ENCODE data around the gene PHC2.

PHC2 gene

GRCh38 chr1:33446590-33446989, 15.7 kb upstream of the PHC2 start:
- no peak for DNase-seq (ENCODE audit: low read depth, low spot score)

- no peak for DNase-seq (ENCODE audit: low read depth, low spot score)
Observed at GRCh38 chr1:33445108-33445507, 14.2 kb upstream of the PHC2 start.

DNA sequence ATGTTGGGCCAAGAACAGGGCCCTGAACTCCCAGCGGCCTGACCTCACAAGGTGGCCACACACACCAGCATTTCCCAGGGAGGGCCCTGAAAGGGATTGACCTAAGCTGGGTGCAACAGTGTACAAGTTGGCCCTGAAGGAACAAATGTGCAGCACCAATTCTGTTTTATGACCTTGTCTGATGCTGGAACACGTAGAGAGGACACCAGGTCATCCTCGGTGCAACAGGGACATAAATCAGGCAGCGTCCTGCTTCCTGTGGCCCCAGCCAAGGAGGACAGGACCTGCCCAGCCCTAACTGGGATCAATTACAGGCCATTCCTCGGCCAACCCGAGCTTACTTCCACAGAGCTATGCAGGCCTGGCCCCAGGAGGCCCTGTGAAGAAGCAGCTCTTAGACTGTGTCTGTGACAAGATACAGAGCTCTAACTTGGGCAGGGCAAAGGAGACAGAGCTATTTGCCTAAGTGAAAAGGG, 12.8 kb upstream of the PHC2 start:
- no peak for DNase-seq (ENCODE audit: low read depth, low spot score)

DNA sequence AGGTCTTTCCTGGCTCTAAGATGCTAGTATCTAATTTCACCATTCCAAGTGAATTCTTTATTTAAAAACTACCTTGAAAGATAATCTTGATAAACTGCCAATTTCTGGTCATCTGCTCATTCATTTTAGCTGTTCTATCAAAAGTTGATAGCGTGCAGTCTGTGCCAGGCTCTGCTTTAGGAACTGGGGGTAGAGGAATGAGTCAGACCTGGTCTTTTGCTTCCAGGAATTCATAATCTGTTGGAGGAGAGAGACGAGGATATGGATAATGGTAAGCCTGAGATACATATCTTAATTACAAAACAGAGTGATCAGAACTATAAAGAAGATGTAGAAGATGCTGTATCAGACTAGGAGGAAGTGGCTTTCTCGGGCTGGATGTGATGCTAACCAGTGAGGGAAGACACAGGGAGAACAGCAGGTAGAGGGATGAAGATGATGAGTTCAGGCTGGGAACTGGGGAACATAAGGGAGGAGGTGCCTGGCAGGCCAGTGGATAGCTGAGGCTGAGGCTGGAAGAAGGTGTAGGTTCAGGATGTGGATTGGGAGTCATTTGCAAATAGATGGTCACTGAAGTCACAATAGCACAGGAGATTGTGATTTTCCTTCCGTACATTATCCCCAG, 12.3 kb upstream of the PHC2 start:
- no peak for DNase-seq (ENCODE audit: low read depth, low spot score)

DNA sequence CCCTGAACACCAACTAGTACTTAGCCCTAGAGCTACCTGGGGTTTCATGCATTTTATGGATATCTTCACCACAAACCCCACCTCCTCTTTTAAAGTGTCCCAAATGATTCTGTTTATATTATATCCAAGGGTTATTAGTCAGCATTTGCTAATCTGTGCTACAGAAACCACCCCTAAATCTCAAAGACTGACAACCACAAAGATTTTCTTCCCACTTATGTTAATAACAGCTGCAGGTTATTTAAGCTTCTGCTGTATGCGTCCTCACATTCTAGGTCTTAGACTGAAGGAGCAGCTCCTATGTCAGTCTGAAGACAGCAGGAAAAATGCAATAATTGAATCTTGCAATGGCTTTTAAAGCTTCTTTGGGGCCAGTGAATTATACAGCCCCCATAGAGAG, 11.2 kb upstream of the PHC2 start:
- DNase-seq (ENCODE audit: low read depth, low spot score): no peak

GRCh38 chr1:33441088-33441745, 10.3 kb upstream of the PHC2 start:
- no peak for DNase-seq (ENCODE audit: low read depth, low spot score)

- no peak for DNase-seq (ENCODE audit: low read depth, low spot score)
Observed at GRCh38 chr1:33439662-33440061, 8.8 kb upstream of the PHC2 start.

DNA sequence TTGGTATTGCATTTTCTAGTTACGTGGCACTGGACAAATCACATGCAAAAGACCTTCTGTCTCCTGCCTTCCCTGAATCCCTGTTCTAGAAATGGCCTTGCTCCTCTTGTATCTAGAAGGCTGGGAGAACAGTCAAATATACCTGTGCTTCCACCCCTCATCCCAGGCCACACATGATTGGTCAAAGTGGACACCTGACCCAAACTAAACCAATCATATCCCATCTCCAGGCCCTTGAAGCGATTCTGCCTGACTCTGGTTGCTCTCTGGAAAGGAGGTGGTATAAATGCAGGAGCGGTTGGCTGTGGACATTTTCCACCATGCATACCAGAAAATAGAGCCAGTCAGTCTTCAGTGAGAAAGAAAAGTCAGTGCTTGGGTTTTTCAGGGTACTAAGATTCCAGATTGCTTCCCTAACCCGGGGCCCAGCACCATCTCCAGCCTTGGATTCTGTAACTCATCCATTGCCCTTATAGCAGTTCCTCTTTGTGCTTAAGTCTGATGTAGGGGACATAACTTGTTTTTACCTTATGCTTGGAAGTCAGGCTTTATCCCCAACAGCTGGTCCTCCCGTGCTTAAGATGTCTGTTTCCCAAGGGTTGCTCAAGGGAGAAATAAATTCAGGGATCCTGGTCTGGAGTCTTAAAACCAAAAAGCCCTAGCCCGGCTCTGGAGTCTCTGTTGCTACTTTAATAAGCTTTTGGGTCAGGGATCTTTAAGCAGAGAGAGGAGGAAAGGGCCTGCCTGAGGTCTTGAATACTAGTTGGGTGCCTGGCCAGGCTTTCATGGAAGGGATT, 7.7 kb upstream of the PHC2 start:
- DNase-seq (ENCODE audit: low read depth, low spot score): no peak

DNA sequence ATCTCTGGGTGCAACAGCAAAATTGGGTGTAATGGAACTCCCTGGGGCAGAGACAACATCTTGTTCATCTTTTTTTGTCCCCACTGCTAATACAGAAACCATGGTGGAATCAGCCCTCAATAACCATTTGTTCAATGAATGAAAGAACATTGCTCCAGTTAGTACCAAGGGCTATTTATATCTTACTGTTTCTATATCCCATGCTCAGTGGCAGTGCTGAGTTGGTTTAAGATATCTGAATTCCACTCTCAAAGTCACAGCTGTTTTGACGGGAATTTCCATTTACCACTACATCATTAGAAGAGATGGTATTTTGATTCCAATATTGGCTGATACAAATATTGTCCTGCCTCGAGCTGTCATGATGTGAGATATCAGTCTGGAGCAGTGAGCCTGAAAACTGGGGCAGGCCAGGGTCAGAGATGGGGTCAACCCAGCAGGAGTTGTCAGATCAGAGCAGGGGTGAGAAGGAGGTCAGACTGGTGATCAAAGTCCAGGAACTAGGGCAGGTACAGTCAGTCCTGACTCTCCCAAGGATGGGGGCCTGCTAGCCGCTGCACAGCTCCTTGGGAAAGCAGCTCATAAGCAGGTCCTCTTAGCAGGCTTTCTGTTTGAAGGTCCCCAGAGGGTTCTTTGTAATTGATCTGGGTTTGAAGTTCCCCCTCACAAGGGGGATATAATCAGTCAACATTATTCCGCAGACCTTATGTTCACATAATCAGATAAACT, 5.8 kb upstream of the PHC2 start:
- no peak for DNase-seq (ENCODE audit: low read depth, low spot score)

GRCh38 chr1:33435096-33435820, 4.4 kb upstream of the PHC2 start:
- DNase-seq (ENCODE audit: low read depth, low spot score): no peak

GRCh38 chr1:33434363-33434750, 3.5 kb upstream of the PHC2 start:
- no peak for DNase-seq (ENCODE audit: low read depth, low spot score)

DNA sequence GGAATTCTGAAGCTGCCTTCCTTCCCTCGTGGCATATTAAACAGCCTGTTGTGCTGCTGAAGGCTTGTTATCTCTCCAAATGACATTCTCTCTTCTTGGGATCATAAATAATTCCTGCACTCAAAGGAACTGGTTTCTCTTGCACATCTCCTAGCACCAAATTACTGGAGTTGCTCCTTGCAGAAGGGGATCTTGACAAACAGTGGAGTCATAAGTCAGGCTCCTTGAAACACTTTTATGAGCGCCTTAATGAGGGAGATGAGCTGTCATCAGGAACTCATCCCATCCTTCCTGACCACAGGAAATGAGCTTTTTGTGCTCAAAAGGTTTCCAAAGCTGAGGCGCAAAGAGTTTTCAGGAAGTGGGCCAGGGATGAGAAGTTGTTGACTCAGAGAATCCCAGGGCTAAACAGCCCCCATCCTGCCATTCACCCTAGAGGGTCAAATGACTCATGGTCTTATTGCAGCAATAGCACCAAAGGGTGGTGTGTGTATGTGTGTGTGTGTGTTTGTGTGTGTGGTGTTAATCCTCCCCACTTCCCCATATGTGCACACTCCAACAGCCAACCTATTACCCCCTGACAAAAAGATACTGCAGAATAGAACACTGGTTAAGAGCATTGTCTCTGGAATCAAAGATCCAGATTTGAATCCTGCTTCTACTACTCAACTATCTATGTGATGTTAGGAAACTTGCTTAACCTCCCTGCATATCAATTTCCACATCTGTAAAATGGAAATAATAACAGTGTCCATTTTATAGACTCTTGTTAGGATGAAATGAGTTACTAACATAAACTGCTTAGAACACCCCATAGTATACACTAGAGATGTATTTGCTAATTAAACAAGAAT, 2.8 kb upstream of the PHC2 start:
- DNase-seq (ENCODE audit: low read depth, low spot score): peak; percentile 88

DNA sequence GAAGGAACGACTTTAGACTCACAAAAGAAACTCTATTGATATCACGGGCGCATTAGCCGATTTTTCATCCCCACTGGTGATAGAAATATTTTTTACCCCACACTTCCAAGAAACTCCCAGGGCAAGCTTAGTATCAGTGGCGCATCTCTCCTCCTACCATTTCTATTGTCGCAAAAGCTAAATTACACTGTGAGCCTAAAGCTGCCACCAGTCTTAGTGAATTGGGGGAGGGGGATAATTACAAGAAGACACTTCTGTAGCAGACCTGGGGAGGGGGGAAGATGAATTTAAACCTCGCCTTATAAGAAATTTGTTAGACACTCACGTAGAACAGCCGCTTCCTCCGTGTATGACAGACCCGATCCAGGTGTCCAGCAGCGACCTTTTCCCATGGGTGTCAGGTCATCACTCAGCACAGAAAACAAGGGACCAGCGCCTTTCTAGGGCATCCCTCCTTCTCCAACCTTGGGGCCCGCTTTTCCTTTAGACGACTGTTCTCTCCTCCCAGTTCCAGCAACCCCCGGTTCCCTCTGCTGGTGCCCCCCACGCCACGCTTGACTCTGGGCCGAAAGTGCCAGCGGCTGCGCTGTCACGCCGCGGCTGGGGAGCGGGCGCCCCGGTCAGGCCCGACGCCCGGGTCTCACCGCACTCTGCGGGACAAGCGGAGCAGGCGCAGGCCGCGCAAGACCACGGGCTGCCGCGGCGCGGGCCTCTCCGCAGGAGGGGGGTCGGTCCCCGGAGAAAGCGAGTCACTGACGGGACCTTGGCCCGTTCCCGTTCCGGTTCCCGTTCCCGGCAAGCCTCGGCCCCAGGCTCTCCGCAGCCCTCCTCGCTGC, 821 bp downstream of the PHC2 start:
- DNase-seq (ENCODE audit: low read depth, low spot score): no peak

DNA sequence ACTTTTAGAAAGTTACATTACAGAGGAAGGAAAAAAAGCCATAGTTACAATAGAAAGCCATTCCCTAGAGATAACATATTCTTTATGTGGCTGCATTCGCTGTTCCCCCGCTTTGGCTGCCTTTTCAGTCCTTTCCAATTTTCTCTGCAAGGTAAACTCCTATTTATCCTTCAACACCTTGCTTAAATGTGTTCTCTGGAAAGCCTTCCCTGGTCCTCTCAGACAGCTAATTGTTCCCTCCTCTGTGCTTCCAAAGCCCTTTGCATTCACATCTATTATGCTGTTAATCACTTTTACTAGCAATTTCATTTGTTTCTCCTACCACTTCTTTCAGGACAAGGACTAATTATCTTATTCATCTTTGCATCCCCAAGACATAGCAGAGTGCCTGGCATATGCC, 1.6 kb downstream of the PHC2 start:
- no peak for DNase-seq (ENCODE audit: low read depth, low spot score)

DNA sequence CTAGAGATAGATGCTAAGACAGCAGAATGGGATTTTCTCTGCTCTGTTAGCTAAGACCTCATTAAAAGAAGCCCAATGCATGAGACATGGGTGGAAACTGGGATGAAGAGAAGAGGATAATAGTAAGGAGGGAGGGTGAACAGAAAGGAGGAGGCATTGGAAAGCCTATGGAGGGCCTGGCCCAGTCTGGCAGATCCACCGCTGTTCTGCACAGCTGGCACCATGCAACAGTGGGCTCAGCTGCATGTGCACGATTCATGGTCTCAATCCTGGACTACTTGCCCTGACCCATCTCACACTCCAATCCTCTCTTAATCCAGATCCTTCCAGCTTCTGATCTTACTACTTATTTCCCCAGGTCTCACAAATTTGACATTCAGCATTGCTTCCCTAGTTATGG, 2.2 kb downstream of the PHC2 start:
- DNase-seq (ENCODE audit: low read depth, low spot score): no peak

DNA sequence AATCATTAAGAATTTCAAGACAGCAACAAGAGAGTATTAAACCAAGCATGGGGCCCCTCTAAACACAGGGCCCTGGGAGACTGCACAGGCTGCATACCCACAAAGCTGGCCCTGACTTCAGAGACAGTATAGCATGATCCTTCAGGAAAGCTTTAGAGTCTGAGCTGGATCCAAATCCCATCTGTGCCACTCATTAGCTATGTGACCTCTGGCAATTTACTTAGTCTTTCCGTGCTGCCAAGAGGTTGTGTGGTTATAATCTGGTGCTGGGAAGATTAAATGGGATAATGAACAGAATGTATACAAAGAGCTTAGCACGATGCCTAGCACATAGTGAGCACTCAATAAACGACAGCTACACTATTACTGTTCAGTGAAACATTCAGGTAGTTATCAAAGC, 4.0 kb downstream of the PHC2 start:
- DNase-seq (ENCODE audit: low read depth, low spot score): no peak

DNA sequence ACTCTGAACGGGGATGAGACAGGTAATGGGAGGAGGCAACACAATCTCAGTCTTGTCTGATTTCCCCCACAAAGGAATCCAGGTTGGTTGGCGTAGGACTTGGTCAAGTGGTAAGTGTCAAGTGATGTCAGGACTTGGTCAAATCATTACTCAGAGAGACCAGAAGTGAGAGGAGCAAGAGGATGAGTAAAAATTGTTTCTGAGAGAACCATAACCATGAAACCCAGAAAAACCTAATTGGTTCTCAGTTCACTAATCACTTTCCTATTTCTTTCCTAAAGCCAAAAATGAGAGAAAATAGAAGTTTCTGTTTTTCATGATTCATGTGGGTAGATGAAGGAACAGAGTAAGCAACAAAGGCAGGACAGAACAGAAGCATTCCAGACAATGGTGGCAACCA, 5.0 kb downstream of the PHC2 start:
- no peak for DNase-seq (ENCODE audit: low read depth, low spot score)

GRCh38 chr1:33424610-33425009, 6.3 kb downstream of the PHC2 start:
- DNase-seq (ENCODE audit: low read depth, low spot score): no peak

GRCh38 chr1:33424205-33424604, 6.7 kb downstream of the PHC2 start:
- no peak for DNase-seq (ENCODE audit: low read depth, low spot score)

Data from smooth muscle cell of the brain vasculature (primary cell).